GM21381 (cell line): ENCODE data around the gene PANX2.

Source experiments
- ATAC-seq: cut with Tn5 transposase; IDR thresholded peaks from one replicate; pipeline ENCODE4 v1.9.1; 2021; ENCODE audit warnings: mild to moderate bottlenecking, moderate library complexity; ENCODE audit not compliant: unreplicated experiment

PANX2 gene

DNA sequence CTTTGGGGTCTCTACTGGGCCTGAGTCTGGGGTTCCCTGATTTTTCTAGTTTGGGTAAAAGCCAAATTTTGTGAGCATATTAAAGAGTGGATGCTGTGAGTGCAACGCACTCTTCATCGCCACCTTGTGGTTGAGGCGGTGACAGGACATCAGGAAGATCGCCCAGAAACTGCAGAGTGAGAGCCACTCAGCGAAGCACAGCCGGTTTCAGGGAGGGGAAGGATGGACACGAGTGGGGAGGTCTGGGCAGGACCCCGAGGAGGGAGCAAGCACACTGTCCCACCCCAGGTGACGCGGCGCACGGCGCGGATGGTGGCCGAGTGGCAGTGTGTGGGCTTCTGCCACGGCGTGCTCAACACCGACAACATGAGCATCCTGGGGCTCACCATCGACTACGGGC is 39.4 kb downstream of the PANX2 start:
- no peak for ATAC-seq

DNA sequence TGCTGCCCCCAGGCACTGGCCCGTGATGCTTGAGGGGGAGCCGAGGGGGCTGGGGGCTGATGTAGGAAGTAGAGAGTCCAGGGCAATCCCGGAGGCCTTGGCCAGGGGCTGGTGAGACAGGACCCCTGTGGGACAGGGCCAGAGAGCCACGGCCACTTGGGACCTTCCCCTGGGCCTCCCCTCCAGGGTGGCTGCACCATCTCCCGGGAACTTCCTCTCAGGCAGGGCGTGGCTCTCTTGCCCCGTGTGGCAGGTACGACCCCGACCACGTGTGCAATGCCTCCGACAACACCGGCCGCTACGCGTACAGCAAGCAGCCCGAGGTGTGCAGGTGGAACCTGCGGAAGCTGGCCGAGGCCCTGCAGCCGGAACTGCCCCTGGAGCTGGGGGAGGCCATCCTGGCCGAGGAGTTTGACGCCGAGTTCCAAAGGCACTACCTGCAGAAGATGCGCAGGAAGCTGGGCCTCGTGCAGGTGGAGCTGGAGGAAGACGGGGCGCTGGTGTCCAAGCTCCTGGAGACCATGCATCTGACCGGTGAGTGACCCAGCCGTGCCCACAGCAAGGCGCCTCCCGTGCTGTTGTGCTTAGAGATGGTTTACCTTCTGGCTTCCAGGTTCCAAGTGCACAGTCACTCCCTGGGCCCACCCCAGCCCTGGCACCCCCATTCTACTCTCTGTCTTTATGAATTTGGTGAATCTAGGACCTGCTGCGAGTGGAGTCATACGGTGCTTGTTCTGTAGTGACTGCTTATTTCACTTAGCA is 40.0 kb downstream of the PANX2 start:
- ATAC-seq = no peak

DNA sequence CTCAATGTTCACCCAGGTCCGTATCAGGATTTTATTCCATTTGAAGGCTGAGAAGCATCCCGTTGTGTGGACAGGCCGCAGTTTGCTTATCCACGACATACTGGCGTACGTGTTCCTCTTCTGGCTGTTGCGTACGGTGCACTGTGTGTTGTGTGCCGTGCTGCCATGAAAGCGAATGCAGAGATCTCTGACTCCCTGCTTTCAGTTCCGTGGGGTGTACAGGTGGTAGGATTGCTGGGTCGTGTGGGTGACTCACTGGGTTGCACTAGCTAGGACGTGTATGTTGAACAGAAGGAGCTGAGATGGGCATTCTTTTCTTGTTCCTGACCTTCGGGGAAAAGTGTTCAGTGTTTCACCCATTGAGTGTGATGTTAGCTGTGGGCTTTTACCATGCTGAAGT is 40.6 kb downstream of the PANX2 start:
- no peak for ATAC-seq

DNA sequence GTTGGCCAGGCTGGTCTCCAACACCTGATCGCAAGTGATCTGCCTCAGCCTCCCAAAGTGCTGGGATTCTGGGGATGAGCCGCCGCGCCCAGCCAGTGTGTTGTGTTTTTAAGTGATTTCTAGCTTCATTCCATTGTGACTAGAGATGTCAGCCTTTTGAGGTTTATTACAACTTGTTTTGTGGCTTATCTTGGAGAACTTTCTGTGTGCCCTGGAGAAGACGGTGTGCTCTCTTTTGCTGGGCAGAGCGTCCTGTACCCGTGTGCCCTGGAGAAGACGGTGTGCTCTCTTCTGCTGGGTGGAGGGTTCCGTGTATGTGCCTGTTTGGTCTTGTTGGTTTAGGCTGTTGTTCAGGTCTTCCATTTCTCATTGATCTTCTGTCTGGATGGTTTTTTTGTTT is 42.7 kb downstream of the PANX2 start:
- no peak for ATAC-seq

DNA sequence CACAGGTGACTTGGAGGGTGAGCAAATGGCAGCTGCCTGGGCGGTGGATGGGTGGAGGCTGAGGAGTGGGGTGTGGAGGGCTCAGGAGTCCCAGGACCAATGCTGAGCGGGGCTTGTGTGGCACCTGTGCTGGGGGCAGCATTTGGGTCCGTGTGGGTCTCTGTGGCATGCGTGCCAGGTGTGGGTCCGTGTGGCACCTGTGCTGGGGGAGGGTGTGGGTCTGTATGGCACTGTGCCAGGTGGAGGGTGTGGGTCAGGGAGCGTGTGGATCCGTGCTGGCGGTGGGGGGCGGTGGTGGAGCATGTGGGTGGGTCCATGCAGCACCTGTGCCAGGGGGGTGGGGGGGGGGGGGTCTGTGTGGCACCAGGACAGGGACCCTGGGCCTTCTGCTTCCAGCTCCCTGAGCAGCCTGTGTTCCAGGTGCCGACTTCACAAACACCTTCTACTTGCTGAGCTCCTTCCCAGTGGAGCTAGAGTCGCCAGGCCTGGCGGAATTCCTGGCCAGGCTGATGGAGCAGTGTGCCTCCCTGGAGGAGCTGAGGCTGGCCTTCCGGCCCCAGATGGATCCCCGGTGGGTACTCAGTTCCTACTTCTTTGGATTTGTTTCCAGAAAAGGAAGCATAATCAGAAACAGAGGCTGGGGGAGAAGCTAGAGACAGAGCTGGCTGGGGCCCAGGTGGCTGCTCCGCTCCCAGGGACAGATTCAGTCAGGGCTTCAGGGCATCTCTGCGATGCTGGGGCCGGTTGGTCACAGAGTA is 44.9 kb downstream of the PANX2 start:
- ATAC-seq = no peak

DNA sequence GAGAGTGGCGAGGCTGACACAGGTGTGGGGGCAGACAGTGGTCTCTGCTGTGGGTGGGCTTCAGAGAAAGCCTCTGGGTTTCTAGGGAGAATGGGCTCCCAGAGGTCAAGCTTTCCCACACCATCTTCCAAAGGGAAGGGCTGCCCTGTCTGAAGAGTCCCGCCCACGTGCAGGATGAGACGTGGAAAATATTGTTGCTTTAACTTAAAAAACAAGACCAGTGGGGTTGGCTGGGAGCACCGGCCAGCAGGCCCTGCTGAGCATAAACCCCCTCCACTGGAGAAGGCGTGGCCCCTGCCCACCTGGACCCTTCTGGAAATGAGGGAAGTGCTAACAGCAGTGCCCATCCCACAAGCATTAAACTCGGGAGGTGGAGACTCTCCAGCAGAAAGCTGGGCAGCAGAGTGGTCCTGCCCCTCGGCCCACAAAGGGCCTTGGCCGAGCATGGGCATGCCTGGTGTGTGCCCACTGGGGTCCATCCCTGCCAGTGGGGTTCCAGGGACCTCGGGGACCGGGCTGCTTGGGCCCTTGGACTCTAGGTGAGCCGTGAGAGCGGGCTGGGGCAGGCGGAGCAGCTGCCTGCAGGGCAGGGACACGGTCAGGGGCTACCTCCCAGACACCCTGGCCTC is 45.6 kb downstream of the PANX2 start:
- ATAC-seq = no peak

DNA sequence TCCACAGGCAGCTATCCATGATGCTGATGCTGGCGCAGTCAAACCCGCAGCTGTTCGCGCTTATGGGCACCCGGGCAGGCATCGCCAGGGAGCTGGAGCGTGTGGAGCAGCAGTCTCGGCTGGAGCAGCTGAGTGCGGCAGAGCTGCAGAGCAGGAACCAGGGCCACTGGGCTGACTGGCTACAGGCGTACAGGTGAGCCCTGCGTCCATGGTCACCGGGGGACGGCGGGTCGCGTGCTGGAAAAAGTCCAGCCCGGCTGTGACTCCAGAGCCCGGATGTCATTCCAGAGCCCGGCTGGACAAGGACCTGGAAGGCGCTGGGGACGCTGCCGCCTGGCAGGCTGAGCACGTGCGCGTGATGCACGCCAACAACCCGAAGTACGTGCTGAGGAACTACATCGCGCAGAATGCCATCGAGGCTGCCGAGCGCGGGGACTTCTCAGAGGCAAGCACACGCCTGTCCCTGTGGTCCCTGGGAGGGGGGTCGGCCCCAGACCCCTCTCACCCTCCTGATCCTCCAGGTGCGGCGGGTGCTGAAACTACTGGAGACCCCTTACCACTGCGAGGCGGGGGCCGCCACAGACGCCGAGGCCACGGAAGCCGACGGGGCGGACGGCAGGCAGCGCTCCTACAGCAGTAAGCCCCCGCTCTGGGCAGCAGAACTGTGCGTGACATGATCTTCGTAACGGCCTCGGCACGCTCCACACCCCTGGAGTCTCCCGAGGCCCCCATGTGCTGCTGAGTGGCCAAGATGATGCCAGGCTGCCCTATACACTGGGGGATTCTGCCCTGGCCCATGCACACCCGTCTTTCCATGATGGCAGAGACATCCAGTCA is 46.4 kb downstream of the PANX2 start:
- ATAC-seq = no peak

DNA sequence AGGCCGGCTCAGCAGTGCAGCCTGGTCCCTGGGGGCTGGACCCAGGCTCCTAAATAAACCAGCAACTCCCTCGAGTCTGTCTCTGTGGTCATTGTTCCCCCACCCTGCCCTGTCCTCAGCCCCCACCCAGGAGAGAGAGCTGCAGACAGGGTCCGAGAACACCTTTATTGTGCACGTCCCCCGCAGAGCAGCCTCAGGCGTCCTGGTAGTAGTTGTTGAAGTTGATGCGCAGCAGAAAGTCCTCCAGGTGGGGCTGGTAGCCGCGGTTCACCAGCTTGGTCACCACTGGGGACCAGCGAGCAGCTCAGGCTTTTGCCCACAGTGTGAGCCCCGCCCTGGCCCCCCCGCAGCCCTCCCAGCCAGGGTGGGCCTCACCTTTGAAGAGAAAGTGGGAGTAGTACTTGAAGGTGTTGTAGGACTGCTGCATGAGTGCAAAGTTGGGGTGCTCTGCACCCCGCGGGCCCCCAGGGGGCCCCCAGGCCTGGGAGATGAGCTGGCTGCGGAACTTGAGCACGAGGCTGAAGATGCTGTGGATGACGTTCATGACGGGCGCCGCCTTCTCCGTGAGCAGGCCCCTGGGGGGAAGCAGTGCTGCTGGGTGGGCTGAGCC is 47.1 kb downstream of the PANX2 start:
- no peak for ATAC-seq

DNA sequence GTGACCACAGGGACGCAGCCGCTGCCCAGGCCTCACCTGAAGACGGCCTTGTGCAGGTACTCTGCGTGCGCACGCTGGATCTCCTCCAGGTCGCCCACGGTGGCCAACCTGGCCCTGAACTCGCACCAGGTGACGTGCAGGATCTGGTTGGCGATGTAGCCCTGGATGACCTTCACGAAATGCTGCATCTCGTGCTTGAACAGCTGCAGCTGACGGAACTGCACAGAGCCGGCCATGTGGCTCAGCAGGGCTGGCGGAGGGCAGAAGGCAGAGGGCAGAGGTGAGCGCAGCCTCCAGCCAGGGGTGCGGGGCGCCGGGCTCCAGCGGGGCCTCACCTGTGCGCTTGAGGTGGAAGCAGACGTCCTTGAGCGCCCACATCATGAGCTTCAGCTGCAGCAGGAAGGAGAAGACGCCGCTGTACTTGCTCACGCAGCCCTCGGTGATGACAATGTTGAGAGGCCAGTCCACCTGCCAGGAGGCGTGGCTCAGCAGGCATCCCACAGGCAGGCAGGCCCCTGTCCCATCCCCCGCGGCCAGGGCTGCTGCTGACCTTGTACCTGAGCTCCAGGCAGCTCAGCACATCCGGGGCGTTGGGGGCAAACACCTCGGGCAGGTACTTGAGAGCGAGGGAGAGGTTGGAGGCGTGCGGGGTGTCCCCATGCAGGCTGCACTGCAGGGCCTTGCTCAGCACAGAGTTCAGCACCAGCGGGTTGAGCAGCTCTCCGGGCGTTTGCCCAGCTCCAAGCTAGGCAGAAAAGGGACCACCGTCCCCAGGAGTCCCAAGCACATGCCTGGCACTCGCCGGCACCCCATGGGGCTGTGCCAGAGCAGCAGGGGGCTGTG is 47.8 kb downstream of the PANX2 start:
- no peak for ATAC-seq

DNA sequence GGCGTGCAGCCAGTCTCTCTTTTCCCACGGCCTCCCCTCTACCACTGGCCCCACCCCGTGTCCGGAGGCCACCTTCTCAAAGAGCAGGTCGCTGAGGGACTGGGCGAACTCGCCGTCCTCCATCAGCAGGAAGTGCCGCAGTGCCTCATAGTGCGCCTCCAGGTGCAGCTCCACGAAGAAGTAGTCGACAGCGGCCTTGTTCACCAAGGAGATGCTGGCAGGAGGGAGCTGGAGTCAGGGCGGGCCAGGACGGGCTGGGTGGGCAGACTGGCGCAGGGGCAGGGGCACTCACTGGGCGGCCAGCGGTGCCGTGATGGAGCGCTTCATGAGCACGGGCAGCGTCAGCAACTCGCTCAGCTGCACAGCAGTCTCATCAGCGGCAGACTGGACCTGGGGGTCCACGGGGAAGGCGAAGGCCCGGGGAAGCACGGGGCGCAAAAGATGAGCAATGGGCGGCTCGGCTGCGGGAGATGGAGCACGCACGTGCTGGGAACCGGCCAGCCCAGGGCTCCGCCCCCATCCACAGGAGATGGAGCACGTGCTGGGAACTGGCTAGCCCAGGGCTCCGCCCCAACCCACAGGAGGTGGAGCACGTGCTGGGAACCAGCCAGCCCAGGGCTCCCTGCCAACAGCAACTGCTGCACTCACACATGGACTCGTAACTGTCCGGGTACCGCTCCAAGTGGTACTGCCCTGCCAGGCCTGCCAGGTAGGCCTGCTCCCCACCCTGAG is 48.6 kb downstream of the PANX2 start:
- no peak for ATAC-seq

DNA sequence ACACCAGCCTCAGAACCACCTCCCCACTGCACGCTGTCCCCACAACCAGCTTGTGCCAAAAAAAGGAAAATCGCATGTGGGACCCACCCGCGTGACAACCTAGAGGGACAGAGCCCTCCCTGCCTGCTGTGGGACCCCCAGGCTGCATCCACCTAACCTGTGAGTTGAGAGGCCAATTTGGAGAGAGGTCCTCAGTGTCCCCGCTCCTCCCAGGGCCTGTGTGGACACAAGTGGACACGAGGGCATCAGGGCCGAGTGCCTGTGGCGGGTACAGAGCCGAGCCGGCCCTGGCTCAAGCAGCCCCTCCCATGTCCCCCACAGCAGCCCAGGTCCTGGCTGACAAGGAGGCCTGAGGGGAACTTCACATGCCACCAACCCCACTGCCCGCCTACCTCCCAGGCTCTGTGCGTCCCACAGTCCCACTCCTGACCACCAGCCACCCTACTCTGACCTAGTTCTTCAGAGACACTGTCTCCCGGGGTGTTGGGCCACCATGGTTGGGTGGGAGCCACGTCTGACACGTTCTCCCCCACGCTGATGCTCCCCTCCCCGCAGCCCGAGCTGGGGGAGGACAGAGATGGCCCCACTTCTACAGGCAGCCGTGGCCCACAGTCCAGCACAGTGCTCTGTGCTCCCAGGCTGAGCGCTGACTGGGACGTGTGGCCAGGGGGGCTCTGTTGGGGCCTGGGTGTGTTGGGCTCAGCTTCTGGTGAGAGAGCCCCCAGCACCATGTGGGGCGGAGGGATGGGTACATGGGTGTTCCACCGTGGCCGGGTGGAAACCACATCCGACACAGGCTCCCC is 49.5 kb downstream of the PANX2 start:
- no peak for ATAC-seq

DNA sequence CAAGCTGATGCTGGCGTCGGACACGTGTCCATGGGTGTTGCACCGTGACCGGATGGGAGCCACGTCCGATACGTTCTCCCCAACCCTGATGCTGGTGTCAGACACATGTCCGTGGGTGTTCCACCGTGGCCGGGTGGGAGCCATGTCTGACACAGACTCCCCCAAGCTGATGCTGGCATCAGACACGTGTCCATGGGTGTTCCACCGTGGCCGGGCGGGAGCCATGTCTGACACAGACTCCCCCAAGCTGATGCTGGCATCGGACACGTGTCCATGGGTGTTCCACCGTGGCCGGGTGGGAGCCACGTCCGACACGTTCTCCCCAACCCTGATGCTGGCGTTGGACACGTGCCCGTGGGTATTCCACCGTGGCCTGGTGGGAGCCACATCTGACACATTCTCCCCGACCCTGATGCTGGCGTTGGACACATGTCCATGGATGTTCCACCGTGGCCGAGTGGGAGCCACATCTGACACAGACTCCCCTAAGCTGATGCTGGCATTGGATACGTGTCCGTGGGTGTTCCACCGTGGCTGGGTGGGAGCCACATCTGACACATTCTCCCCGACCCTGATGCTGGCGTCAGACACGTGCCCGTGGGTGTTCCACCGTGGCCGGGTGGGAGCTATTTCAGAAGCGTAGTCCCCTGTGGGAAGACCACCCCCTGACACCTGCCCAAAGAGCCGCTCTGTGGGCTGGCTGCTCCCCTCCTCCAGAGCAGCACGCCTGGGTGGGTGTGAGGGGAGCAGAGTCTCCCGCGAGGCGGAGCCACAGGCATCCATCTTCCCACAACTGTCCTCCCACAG is 50.3 kb downstream of the PANX2 start:
- no peak for ATAC-seq

DNA sequence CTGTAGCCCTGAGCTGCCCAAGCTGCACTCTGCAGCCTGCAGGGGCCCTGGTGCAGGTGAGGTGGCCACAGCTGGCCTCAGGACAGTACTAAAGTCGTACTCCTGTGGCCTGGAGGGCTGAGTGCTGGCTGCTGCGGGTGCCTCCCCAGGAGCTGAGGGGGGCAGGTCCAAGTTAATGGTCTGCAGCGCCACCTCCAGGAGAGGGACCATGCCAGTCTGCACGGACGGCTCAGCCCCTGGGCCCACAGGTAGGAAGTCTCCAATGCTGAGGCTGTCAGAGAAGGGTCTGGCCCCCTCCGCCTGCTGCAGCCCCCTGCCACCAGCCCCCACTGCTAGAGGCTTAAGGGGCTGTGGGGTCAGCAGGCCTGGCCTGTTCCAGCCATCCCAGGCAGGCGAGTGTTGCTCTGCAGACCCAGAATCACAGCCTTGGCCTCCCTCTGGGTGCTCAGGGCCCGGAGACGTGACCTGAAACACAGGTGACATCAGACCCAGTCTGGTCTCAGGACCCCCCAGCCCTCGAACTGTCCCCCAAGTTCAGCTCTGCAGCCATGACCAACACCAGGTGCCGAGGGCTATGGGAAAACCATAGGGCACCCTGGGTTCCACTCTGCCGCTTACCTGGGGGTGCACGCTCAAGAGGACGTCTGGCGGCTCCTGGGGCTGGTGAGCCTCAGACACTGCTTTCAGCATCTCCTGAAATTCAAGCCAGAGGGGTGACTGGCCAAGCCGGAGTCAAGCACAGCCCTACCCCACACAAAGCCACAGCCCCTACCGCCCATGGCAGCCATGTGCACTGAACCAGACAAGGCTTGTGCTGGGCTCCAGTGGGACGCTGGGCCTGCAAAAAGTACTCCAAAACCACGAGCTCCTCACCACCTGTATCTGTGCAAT is 51.1 kb downstream of the PANX2 start:
- ATAC-seq = no peak

DNA sequence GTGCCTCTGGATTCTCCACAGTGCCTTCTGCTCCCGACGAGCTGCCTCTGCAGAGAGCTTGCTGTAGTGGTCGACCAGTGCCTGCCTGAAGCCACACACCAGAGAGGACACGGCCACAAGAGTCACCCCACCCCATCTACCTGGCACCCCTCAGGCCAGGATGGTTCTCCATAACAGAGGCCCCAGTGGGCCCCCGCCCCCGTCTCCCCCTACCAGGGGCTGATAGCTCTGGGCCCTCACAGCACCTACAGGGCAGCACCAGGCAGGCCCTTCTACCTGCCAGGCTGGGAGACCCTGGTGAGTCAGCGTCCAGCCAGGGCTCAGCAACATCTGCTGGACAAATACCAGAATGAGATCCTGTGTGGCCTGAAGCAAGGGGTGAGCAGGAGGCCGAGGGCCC is 52.0 kb downstream of the PANX2 start:
- ATAC-seq = no peak

DNA sequence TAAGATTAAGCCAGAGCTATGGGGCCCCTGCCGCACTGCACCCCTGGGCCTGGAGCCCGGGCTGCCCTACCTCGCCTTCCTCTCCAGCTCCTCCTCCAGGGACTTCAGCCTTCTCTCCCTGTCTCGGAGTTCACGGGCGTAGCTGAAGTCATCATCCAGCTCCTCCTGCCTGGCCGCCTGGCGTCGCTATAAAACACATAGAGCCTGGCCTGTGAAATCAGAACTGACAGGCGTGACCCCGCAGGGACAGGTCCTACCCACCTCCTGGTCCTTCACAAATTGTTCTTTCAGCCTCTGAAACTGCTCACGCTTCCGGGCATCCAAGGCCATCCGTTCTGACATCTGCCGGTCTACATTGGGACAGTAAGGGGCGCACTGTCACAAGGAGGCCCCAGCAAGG is 53.5 kb downstream of the PANX2 start:
- ATAC-seq = no peak

DNA sequence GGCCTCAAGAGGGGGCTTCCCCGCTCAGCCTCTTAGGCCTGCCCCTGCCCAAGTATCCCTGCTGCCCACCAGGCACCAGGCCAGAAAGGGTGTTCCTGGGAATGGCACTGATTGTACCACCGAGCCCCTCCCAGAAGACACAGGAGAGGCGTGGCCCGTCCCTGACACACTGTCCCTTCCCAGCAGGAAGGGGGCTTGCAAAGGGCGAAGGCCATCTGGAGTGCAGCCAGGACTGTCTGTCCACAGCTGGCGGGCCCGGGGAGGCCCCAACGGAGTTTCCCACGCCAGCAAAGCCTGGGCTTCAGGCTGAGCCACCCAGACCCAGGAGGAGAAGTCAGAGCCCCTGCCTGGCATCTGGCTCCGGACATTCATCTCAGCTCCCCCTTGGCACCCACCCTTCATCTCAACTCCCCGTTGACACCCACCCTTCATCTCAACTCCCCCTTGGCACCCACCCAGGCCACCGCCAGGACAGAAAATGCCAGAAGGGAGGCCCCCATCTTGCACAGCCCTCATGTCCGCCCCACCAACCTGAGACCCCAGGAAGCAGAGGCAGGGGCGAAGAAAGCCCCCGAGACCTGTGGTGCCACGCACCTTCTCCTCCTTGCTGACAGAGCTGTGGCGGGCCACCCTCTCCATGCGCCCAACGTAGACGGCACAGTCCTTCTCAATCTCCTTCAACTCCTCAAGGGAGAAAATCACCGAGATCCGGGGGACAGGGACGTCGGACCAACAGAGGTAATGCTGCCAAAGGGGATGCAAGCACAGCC is 54.9 kb downstream of the PANX2 start:
- no peak for ATAC-seq
